ENCODE data around the gene LRP6.

LRP6 gene

GRCh38 chr12:12070674-12071656 is 195.9 kb downstream of the LRP6 start, which contains the start of gene BCL2L14:
Gene BCL2L14 (plus strand): TSS chr12:12070939. CDS start chr12:12079306, 8,367 bp downstream.
- DNase-seq (ENCODE audit: low spot score), result no peak

- no peak for DNase-seq (ENCODE audit: low spot score)
Observed at GRCh38 chr12:12069821-12070548, 196.9 kb downstream of the LRP6 start.

- no peak for DNase-seq (ENCODE audit: low spot score)
Observed at GRCh38 chr12:12068751-12069150, 198.1 kb downstream of the LRP6 start.

Measured in ecto neural progenitor cell (in vitro differentiated cells).